D721Med (cell line): ENCODE data around the gene LEAP2.

Experiments
- DNase-seq: peaks from one replicate; pipeline ENCODE4 v3.0.0; 2011; ENCODE audit warnings: low spot score; ENCODE audit not compliant: insufficient read length
- FAIRE-seq: peaks from 2 replicates; lab custom pipeline; 2011; peaks lifted over from hg19 to GRCh38; lab: Jason Lieb, UNC
- TF ChIP-seq, protein P1 (sequence below): IDR thresholded peaks from 2 replicates; pipeline ENCODE4 v1.5.1; 2012; ENCODE audit warnings: mild to moderate bottlenecking, control low read depth; ENCODE audit not compliant: insufficient read depth; ENCODE audit errors: missing control alignments

Gene LEAP2

GRCh38 chr5:132873119-132873929, at the start of gene LEAP2:
LEAP2 (plus strand) TSS chr5:132873668; CDS start chr5:132873695, 27 bp downstream.
- TF ChIP-seq, protein P1, sequence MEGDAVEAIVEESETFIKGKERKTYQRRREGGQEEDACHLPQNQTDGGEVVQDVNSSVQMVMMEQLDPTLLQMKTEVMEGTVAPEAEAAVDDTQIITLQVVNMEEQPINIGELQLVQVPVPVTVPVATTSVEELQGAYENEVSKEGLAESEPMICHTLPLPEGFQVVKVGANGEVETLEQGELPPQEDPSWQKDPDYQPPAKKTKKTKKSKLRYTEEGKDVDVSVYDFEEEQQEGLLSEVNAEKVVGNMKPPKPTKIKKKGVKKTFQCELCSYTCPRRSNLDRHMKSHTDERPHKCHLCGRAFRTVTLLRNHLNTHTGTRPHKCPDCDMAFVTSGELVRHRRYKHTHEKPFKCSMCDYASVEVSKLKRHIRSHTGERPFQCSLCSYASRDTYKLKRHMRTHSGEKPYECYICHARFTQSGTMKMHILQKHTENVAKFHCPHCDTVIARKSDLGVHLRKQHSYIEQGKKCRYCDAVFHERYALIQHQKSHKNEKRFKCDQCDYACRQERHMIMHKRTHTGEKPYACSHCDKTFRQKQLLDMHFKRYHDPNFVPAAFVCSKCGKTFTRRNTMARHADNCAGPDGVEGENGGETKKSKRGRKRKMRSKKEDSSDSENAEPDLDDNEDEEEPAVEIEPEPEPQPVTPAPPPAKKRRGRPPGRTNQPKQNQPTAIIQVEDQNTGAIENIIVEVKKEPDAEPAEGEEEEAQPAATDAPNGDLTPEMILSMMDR, result no peak
- DNase-seq, result no peak
- no peak for FAIRE-seq

- FAIRE-seq, result no peak
- no peak for DNase-seq
- TF ChIP-seq, protein P1, result no peak
Observed at GRCh38 chr5:132824426-132824825, 49.0 kb upstream of the LEAP2 start.

DNA sequence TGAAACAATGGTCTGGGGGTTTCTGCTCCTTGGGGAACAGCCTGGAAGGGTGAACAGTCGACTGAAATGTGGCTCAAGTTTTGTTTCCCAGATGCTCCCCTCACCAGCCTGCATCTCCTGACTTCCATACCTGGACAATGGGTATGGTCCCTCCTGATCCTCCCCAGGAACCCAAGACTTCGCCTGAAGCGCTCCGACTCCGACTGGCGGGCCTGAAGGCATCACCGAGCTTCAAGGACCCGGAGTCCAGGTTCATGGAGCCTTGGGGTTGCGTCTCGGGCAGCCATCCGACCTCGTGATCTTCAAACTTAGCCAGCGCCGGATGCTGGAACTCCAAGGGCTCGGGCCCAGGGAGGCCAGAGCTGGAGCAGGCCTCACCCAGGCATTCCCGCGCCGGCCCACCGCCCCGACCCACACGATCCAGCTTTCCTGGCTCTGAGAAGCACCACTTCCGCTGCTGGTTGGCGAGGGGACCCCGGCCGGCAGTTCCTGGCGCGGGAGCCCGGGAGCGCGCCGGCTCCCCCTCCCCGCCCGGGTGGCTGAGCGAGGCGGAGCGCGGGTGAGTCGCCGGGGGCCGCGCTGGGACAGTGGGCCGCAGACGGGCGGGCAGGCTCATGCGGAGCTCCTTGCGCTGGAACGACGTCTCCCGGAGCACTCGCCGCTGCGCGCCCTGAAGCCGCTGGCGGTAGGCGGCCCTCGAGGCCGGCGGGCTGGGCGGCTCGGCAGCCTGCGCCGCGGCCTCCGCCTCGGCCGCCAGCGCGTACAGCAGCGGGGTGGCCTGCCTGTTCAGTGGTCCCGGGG, 48.2 kb upstream of the LEAP2 start:
- TF ChIP-seq, protein P1, result no peak
- FAIRE-seq (no peak), DNase-seq (no peak)

GRCh38 chr5:132825834-132826391, 47.6 kb upstream of the LEAP2 start:
- TF ChIP-seq, protein P1, result no peak
- DNase-seq, result no peak
- FAIRE-seq, result no peak

DNA sequence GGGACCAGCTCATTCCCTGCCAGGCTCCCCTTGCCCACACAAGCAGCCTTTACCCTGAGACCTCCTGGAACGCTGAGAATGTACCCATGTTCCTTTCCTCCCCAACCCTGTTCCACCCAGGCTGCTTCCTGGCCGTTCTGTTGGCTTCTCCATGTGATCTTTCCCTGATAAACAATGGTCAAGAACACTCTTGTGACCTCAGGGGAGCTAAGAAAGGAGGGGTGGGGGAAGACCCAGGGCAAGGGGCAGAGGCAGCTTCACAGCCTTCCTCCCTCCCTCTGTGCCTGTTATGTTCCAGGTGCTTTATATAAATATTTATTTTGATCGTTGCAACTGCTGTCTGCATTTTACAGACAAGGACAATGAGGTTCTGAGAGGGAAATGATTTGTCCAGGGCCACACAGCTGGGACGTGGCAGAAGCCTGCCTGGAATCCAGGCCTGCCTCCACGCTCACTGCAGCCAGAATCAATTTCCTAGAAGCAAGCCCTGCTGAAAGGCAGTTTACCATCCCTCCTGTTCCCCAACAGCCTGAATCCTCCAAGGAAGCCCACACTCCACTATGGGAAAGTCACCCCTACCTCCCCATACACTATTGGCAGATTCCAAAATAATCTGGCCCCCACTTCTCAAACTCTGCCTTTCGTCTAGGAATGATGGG, 46.9 kb upstream of the LEAP2 start:
- TF ChIP-seq, protein P1, result no peak
- DNase-seq, result no peak
- FAIRE-seq, result no peak

GRCh38 chr5:132827943-132828673, 45.4 kb upstream of the LEAP2 start:
- FAIRE-seq (no peak), DNase-seq (no peak)
- TF ChIP-seq, protein P1, result no peak
